WTC11 (cell line): ENCODE results near the gene CYP2U1. TPM values are rescaled to one million over a fixed set of nuclear protein-coding genes. Genes with fewer than 3 reads are reported as not detected.

Source experiments
- ATAC-seq: fragments of 200-7000 bp; cut with Tn5 transposase; 2 replicates; pipeline ENCODE4 v1.10.0; 2021; ENCODE audit warnings: mild to moderate bottlenecking, moderate library complexity
- CTCF ChIA-PET: fragments of 300-600 bp; sonication (Branson Sonifier 250); formaldehyde crosslinking; loops from one replicate; lab custom pipeline; 2021; ENCODE audit warnings: antibody characterized with exemption; lab: Charles Lee
- POLR2A ChIA-PET: fragments of 350-600 bp; sonication (Branson Sonifier 250); formaldehyde crosslinking; loops from one replicate; lab custom pipeline; 2021; ENCODE audit warnings: antibody characterized with exemption; lab: Charles Lee
- DNase-seq: peaks from one replicate; pipeline ENCODE4 v3.0.0; 2021; ENCODE audit warnings: low spot score
- H3K27ac Mint-ChIP-seq: 2 replicates; pipeline ENCODE4 v1.8.0; 2021; ENCODE audit warnings: mixed read lengths
- H3K27me3 Mint-ChIP-seq: 2 replicates; pipeline ENCODE4 v1.8.0; 2021; ENCODE audit warnings: low read depth, mild to moderate bottlenecking, moderate library complexity, mixed read lengths
- H3K36me3 Mint-ChIP-seq: 2 replicates; pipeline ENCODE4 v1.8.0; 2021; ENCODE audit warnings: mixed read lengths
- H3K4me1 Mint-ChIP-seq: 2 replicates; pipeline ENCODE4 v1.8.0; 2022; ENCODE audit warnings: mixed read lengths
- H3K4me3 Mint-ChIP-seq: 2 replicates; pipeline ENCODE4 v1.8.0; 2021; ENCODE audit warnings: mild to moderate bottlenecking, moderate library complexity, mixed read lengths
- H3K9me3 Mint-ChIP-seq: 2 replicates; pipeline ENCODE4 v1.8.0; 2021; ENCODE audit warnings: mixed read lengths
- AR ChIP-seq: fragments of 250-450 bp; sonication (Bioruptor Pico); IDR thresholded peaks from 2 replicates; pipeline ENCODE4 v1.9.0; 2021; ENCODE audit warnings: mild to moderate bottlenecking
- ARID4B ChIP-seq: sonication (generic); formaldehyde crosslinking; IDR thresholded peaks from 2 replicates; pipeline ENCODE4 v1.8.0; 2023; ENCODE audit warnings: missing genetic modification reagents, mild to moderate bottlenecking, borderline replicate concordance
- CDX4 ChIP-seq: fragments of 250-450 bp; sonication (Bioruptor Pico); IDR thresholded peaks from 2 replicates; pipeline ENCODE4 v1.9.0; 2021; ENCODE audit warnings: moderate library complexity, mild to moderate bottlenecking, inconsistent platforms, borderline replicate concordance
- CREM ChIP-seq: sonication (generic); formaldehyde crosslinking; IDR thresholded peaks from 2 replicates; pipeline ENCODE4 v1.8.1; 2022; ENCODE audit warnings: mild to moderate bottlenecking, missing genetic modification reagents, moderate library complexity
- E2F1 ChIP-seq: sonication (generic); formaldehyde crosslinking; IDR thresholded peaks from 2 replicates; pipeline ENCODE4 v1.8.0; 2022; ENCODE audit warnings: mild to moderate bottlenecking, missing genetic modification reagents
- ERG ChIP-seq: fragments of 250-450 bp; sonication (Bioruptor Pico); IDR thresholded peaks from 2 replicates; pipeline ENCODE4 v1.8.0; 2021; ENCODE audit warnings: mild to moderate bottlenecking
- FOXK1 ChIP-seq: sonication (generic); formaldehyde crosslinking; IDR thresholded peaks from 2 replicates; pipeline ENCODE4 v1.8.0; 2022; ENCODE audit warnings: mild to moderate bottlenecking, moderate library complexity, missing genetic modification reagents
- HMGA2 ChIP-seq: fragments of 250-450 bp; sonication (Bioruptor Pico); IDR thresholded peaks from 2 replicates; pipeline ENCODE4 v1.4.0; 2021; ENCODE audit warnings: mild to moderate bottlenecking, moderate library complexity
- IRF2 ChIP-seq: sonication (generic); formaldehyde crosslinking; IDR thresholded peaks from 2 replicates; pipeline ENCODE4 v1.8.0; 2022; ENCODE audit warnings: low read depth, missing genetic modification reagents, borderline replicate concordance
- NFE2L1 ChIP-seq: sonication (generic); formaldehyde crosslinking; IDR thresholded peaks from 2 replicates; pipeline ENCODE4 v1.8.1; 2023; ENCODE audit warnings: missing genetic modification reagents
- SMAD4 ChIP-seq: sonication (generic); formaldehyde crosslinking; IDR thresholded peaks from 2 replicates; pipeline ENCODE4 v1.8.0; 2022; ENCODE audit warnings: mild to moderate bottlenecking, missing genetic modification reagents
- SOX15 ChIP-seq: fragments of 250-450 bp; sonication (Bioruptor Pico); IDR thresholded peaks from 2 replicates; pipeline ENCODE4 v1.9.0; 2021; ENCODE audit warnings: mild to moderate bottlenecking
- SP1 ChIP-seq: sonication (generic); formaldehyde crosslinking; conservative IDR thresholded peaks from 2 replicates; pipeline ENCODE4 v1.8.1; 2022; ENCODE audit warnings: missing genetic modification reagents
- STAT6 ChIP-seq: sonication (generic); formaldehyde crosslinking; conservative IDR thresholded peaks from 2 replicates; pipeline ENCODE4 v1.8.1; 2023; ENCODE audit warnings: mild to moderate bottlenecking, low read depth, missing genetic modification reagents, moderate library complexity
- TEAD1 ChIP-seq: sonication (generic); formaldehyde crosslinking; IDR thresholded peaks from 2 replicates; pipeline ENCODE4 v1.8.0; 2022; ENCODE audit warnings: mild to moderate bottlenecking, missing genetic modification reagents
- TP53 ChIP-seq: sonication (generic); formaldehyde crosslinking; IDR thresholded peaks from 2 replicates; pipeline ENCODE4 v1.8.1; 2023; ENCODE audit warnings: mild to moderate bottlenecking, missing genetic modification reagents
- ZNF532 ChIP-seq: fragments of 250-450 bp; sonication (Bioruptor Pico); IDR thresholded peaks from 2 replicates; pipeline ENCODE4 v1.9.0; 2021; ENCODE audit warnings: mild to moderate bottlenecking, borderline replicate concordance
- total RNA-seq: library from RNA; stranded (reverse); gene quantifications from 3 replicates; pipeline ENCODE4 v1.2.3, GENCODE V29; 2021

CYP2U1 gene
- total RNA-seq, 1 experiment from 2014 or later, result 2.9 TPM

GRCh38 chr4:107893171-107894137, 37.9 kb upstream of the CYP2U1 start (continued):
- TF ChIP-seq STAT6 (no peak), ARID4B (CRISPR knock-in tag) (no peak), SMAD4 (CRISPR knock-in tag) (no peak), IRF2 (no peak), HMGA2 (CRISPR knock-in tag) (no peak), TP53 (CRISPR knock-in tag) (no peak), ZNF532 (CRISPR knock-in tag) (no peak), AR (CRISPR knock-in tag) (no peak)

- H3K4me3 Mint-ChIP-seq, result no peak overlapping the region
- peaks cover 41% of the 10 kb centered on the region for H3K36me3 Mint-ChIP-seq
- ATAC-seq (no peak), DNase-seq (no peak)
- H3K4me1 Mint-ChIP-seq, result peaks cover 35% of the 10 kb centered on the region
- ChIA-PET POLR2A (no interaction called here), CTCF (no interaction called here)
- H3K9me3 Mint-ChIP-seq, result peaks cover 37% of the 10 kb centered on the region
- H3K27ac Mint-ChIP-seq, result no peak overlapping the region
- no peaks in the 10 kb centered on the region; the same call in none of the 2 replicates for H3K27me3 Mint-ChIP-seq
- TF ChIP-seq TEAD1 (CRISPR knock-in tag) (no peak), CDX4 (CRISPR knock-in tag) (no peak), SP1 (CRISPR knock-in tag) (no peak), SOX15 (CRISPR knock-in tag) (no peak), HMGA2 (CRISPR knock-in tag) (no peak), TP53 (CRISPR knock-in tag) (no peak), E2F1 (CRISPR knock-in tag) (no peak), ERG (CRISPR knock-in tag) (no peak), NFE2L1 (CRISPR knock-in tag) (no peak), FOXK1 (CRISPR knock-in tag) (no peak), CREM (CRISPR knock-in tag) (no peak)
Observed at GRCh38 chr4:107894138-107894603, 37.2 kb upstream of the CYP2U1 start.
